Panc1 (cell line): ENCODE results near the gene SMIM38. TPM values are rescaled to one million over a fixed set of nuclear protein-coding genes. Genes with fewer than 3 reads are reported as not detected.

Experiments used
- ATAC-seq: fragments of 200-7000 bp; cut with Tn5 transposase; 2 replicates; pipeline ENCODE4 v1.9.1; 2020; ENCODE audit warnings: mild to moderate bottlenecking, moderate library complexity
- BruUV-seq: library from RNA; stranded (reverse); fragments of 400-500 nt; replicated peaks from 2 replicates; lab custom pipeline; 2021; lab: Mats Ljungman, UMichigan
- CTCF ChIA-PET: fragments of 300-600 bp; sonication (Branson Sonifier 250); formaldehyde crosslinking; loops from one replicate; lab custom pipeline; 2022; ENCODE audit warnings: antibody characterized with exemption; lab: Charles Lee
- POLR2A ChIA-PET: fragments of 300-600 bp; sonication (Branson Sonifier 250); formaldehyde crosslinking; loops from one replicate; lab custom pipeline; 2022; ENCODE audit warnings: antibody characterized with exemption; lab: Charles Lee
- DNase-seq: peaks from one replicate; pipeline ENCODE4 v3.0.0-alpha.2; 2010; ENCODE audit warnings: low read depth, low spot score
- H3K27ac ChIP-seq: 2 replicates; pipeline ENCODE4 v1.5.1; 2011; ENCODE audit warnings: mild to moderate bottlenecking, low read length, inconsistent platforms
- H3K27me3 ChIP-seq: fragments of 200-500 bp; sonication (Bioruptor generic); 2 replicates; pipeline ENCODE4 v1.6.0; 2014; ENCODE audit warnings: low read length, inconsistent platforms; ENCODE audit not compliant: control insufficient read depth, insufficient read depth
- H3K36me3 ChIP-seq: fragments of 200-500 bp; sonication (Bioruptor generic); 2 replicates; pipeline ENCODE4 v1.5.1; 2014; ENCODE audit warnings: inconsistent platforms, mild to moderate bottlenecking, low read length, moderate library complexity; ENCODE audit not compliant: control insufficient read depth, insufficient read depth
- H3K4me1 ChIP-seq: 2 replicates; pipeline ENCODE4 v1.5.1; 2011; ENCODE audit warnings: inconsistent platforms, mild to moderate bottlenecking, low read length, moderate library complexity; ENCODE audit not compliant: control insufficient read depth, insufficient read depth
- H3K4me3 ChIP-seq, 2 experiments: 2 replicates each; pipeline ENCODE4 v1.5.1; 2011 to 2012; ENCODE audit warnings: low read depth in 2 of 2, low read length in 2 of 2, mild to moderate bottlenecking in 2 of 2, inconsistent platforms in 1 of 2, moderate library complexity in 1 of 2
- H3K9me3 ChIP-seq: fragments of 200-500 bp; sonication (Bioruptor generic); 2 replicates; pipeline ENCODE4 v1.5.1; 2014; ENCODE audit warnings: low read depth, mild to moderate bottlenecking, inconsistent platforms, low read length, moderate library complexity; ENCODE audit not compliant: control insufficient read depth, insufficient read depth
- CTCF ChIP-seq: fragments of 450-650 bp; IDR thresholded peaks from 2 replicates; pipeline ENCODE4 v1.5.1; 2017; ENCODE audit warnings: mild to moderate bottlenecking
- POLR2AphosphoS5 ChIP-seq: IDR thresholded peaks from 2 replicates; pipeline ENCODE4 v1.6.1; 2012; ENCODE audit warnings: mild to moderate bottlenecking, low read depth, low read length, moderate library complexity
- REST ChIP-seq, 2 experiments: IDR thresholded peaks; 2 replicates each; pipeline ENCODE4 v1.6.1; 2011 to 2012; ENCODE audit warnings: low read depth in 2 of 2, control low read depth in 1 of 2, low read length in 1 of 2, mild to moderate bottlenecking in 1 of 2, moderate library complexity in 1 of 2; ENCODE audit not compliant: insufficient read depth in 1 of 2
- SIN3A ChIP-seq: IDR thresholded peaks from 2 replicates; pipeline ENCODE4 v1.6.1; 2012; ENCODE audit warnings: low read depth, mild to moderate bottlenecking, low read length, moderate library complexity, borderline replicate concordance; ENCODE audit not compliant: insufficient read depth
- TCF7L2 ChIP-seq: IDR thresholded peaks from 2 replicates; pipeline ENCODE4 v1.6.1; 2011; ENCODE audit warnings: mild to moderate bottlenecking, low read depth, low read length, inconsistent platforms
- in situ Hi-C: cut with HindIII; loops from 2 replicates; pipeline ENCODE4 v1.10.0; 2016; ENCODE audit warnings: low sequenced_read_pairs, low pct_unique_long_range_greater_than_20kb
- intact Hi-C: fragments of 100-400 bp; cut with micrococcal nuclease; formaldehyde crosslinking; loops from one replicate; pipeline ENCODE4 v1.10.0; 2022; ENCODE audit not compliant: unreplicated experiment
- total RNA-seq: library from RNA; stranded (reverse); gene quantifications from one replicate; pipeline ENCODE4 v1.2.1, GENCODE V29; 2021; ENCODE audit not compliant: unreplicated experiment

SMIM38 gene
- total RNA-seq, 1 experiment from 2014 or later = 0.46 TPM

GRCh38 chr11:69170704-69171103 is 15.0 kb downstream of the SMIM38 start:
- Histone ChIP-seq H3K4me3 (no peak overlapping the region), H3K27ac (no peak overlapping the region), H3K9me3 (no peaks in the 10 kb centered on the region), H3K36me3 (no peaks in the 10 kb centered on the region), H3K4me1 (peaks cover 14% of the 10 kb centered on the region), H3K27me3 (no peaks in the 10 kb centered on the region)
- no peak for TF ChIP-seq POLR2AphosphoS5
- no peak for TF ChIP-seq TCF7L2
- no peak for TF ChIP-seq SIN3A
- TF ChIP-seq REST (IDR thresholded peaks at IDR 0.05; ENCODE audit: insufficient read depth in 1 of 2, low read depth in 2 of 2, low read length in 1 of 2) = no peak
- TF ChIP-seq CTCF = no peak
- no TSS peak for BruUV-seq
- DNase-seq = no peak
- in situ Hi-C loops (no loop called here), intact Hi-C loops (no loop called here)
- POLR2A ChIA-PET = no interaction called here
- no peak for ATAC-seq
- CTCF ChIA-PET = no interaction called here

DNA sequence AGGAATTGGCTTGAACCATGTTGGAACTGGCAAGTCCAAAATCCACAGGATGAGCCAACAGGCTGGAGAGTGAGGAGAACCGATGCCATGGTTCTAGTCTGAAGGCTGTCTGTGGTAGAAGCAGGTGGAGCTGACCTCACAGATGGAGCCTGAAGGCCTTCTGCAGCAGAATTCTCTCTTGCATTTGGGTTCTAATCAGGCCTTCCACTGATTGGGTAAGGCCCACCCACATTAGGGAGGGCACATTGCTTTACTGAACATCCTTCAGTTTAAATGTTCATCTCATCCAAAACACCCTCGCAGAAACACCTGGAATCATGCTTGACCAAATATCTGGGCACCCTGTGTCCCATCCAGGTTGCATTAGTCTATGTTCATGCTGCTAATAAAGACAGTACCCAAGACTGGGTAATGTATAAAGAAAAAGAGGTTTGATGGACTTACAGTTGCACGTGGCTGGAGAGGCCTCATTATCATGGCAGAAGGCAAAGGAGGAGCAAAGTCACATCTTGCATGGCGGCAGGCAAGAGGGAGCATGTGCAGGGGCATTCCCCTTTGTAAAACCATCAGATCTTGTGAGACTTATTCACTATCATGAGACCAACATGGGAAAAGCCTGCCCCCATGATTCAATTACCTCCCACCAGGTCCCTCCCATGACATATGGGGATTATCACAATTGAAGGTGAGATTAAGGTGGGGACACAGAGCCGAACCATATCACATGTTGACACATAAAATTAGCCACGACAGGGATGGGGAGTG is 15.9 kb downstream of the SMIM38 start:
- TF ChIP-seq SIN3A = no peak
- TF ChIP-seq POLR2AphosphoS5 = no peak
- TF ChIP-seq CTCF = no peak
- no peak for TF ChIP-seq REST (IDR thresholded peaks at IDR 0.05; ENCODE audit: insufficient read depth in 1 of 2, low read depth in 2 of 2, low read length in 1 of 2)
- no peak for TF ChIP-seq TCF7L2
- intact Hi-C loops = no loop called here
- no peaks in the 10 kb centered on the region for H3K9me3 ChIP-seq
- ChIA-PET CTCF (no interaction called here), POLR2A (no interaction called here)
- no TSS peak for BruUV-seq
- no peaks in the 10 kb centered on the region for H3K36me3 ChIP-seq
- ATAC-seq (no peak), DNase-seq (no peak)
- H3K4me3 ChIP-seq = no peak overlapping the region
- peaks cover 7% of the 10 kb centered on the region for H3K4me1 ChIP-seq
- no peak overlapping the region for H3K27ac ChIP-seq
- no peaks in the 10 kb centered on the region for H3K27me3 ChIP-seq
- in situ Hi-C loops = no loop called here
